CD4-positive, alpha-beta memory T cell (primary cell): Measurements from ENCODE around the gene ACSS1. TPM values are rescaled to one million over a fixed set of nuclear protein-coding genes. Genes with fewer than 3 reads are reported as not detected.

Source experiments
- CTCF ChIA-PET: fragments of 350-600 bp; sonication (Branson Sonifier 250); formaldehyde crosslinking; loops from one replicate; lab custom pipeline; 2021; ENCODE audit warnings: inconsistent platforms; ENCODE audit not compliant: partially characterized antibody; lab: Charles Lee
- POLR2A ChIA-PET: fragments of 350-600 bp; sonication (Branson Sonifier 250); formaldehyde crosslinking; loops from one replicate; lab custom pipeline; 2021; ENCODE audit not compliant: partially characterized antibody; lab: Charles Lee
- DNase-seq, 5 donors: peaks; one replicate each; pipeline versions ENCODE4 v3.0.0 to v3.0.0-alpha.2; 2020 to 2022; ENCODE audit warnings: mixed read lengths in 1 of 5
- H3K27ac ChIP-seq: one replicate; pipeline ENCODE4 v1.7.0; 2013; ENCODE audit warnings: low read depth, low read length
- H3K27me3 ChIP-seq: 2 replicates; pipeline ENCODE4 v1.7.0; 2013; ENCODE audit warnings: mild to moderate bottlenecking, low read length, moderate library complexity; ENCODE audit not compliant: insufficient read depth
- H3K36me3 ChIP-seq: 2 replicates; pipeline ENCODE4 v1.7.0; 2013; ENCODE audit warnings: mild to moderate bottlenecking, low read length, moderate library complexity; ENCODE audit not compliant: insufficient read depth
- H3K4me1 ChIP-seq: 2 replicates; pipeline ENCODE4 v1.7.0; 2013; ENCODE audit warnings: mild to moderate bottlenecking, low read length, moderate library complexity; ENCODE audit not compliant: insufficient read depth
- H3K4me3 ChIP-seq, 2 donors: one replicate each; pipeline ENCODE4 v1.7.0; 2013; ENCODE audit warnings: low read length in 2 of 2, mild to moderate bottlenecking in 1 of 2
- H3K9me3 ChIP-seq, 2 donors: one replicate each; pipeline ENCODE4 v1.7.0; 2013; ENCODE audit warnings: low read length in 2 of 2, control low read depth in 1 of 2; ENCODE audit not compliant: control insufficient read depth in 1 of 2
- H3K27ac Mint-ChIP-seq, 7 donors: one replicate each; pipeline ENCODE4 v1.8.0; 2020 to 2021; ENCODE audit warnings: mixed read lengths in 7 of 7, mild to moderate bottlenecking in 6 of 7, inconsistent platforms in 3 of 7, moderate library complexity in 3 of 7
- H3K27me3 Mint-ChIP-seq, 2 donors: one replicate each; pipeline ENCODE4 v1.8.0; 2020 to 2021; ENCODE audit warnings: mixed read lengths in 2 of 2
- H3K36me3 Mint-ChIP-seq, 2 donors: one replicate each; pipeline ENCODE4 v1.8.0; 2020 to 2021; ENCODE audit warnings: mixed read lengths in 2 of 2, inconsistent platforms in 1 of 2, mild to moderate bottlenecking in 1 of 2
- H3K4me1 Mint-ChIP-seq, 4 donors: one replicate each; pipeline ENCODE4 v1.8.0; 2020 to 2021; ENCODE audit warnings: mixed read lengths in 4 of 4, mild to moderate bottlenecking in 1 of 4
- H3K4me3 Mint-ChIP-seq, 8 donors: one replicate each; pipeline ENCODE4 v1.8.0; 2020 to 2021; ENCODE audit warnings: mixed read lengths in 8 of 8, mild to moderate bottlenecking in 7 of 8, moderate library complexity in 6 of 8, inconsistent platforms in 3 of 8
- H3K9me3 Mint-ChIP-seq, 8 donors: one replicate each; pipeline ENCODE4 v1.8.0; 2020 to 2021; ENCODE audit warnings: mixed read lengths in 8 of 8, mild to moderate bottlenecking in 5 of 8, inconsistent platforms in 3 of 8, moderate library complexity in 1 of 8
- intact Hi-C: fragments of 100-400 bp; cut with micrococcal nuclease; formaldehyde crosslinking; loops from one replicate; pipeline ENCODE4 v1.15.1; 2023
- polyA plus RNA-seq, 2 donors: library from polyadenylated mRNA; unstranded; fragments of 300-500 nt; fragmentation: Illumina TruSeq; gene quantifications; one replicate each; pipeline ENCODE4 v1.2.3, GENCODE V29; 2021
- total RNA-seq, 2 experiments: library from RNA; stranded (reverse); gene quantifications; one replicate each; pipeline ENCODE4 v1.2.3, GENCODE V29; 2021

ACSS1 gene
- total and polyA plus RNA-seq, 4 experiments from 2014 or later = 44.6 to 56.5 (median 51.3) TPM

DNA sequence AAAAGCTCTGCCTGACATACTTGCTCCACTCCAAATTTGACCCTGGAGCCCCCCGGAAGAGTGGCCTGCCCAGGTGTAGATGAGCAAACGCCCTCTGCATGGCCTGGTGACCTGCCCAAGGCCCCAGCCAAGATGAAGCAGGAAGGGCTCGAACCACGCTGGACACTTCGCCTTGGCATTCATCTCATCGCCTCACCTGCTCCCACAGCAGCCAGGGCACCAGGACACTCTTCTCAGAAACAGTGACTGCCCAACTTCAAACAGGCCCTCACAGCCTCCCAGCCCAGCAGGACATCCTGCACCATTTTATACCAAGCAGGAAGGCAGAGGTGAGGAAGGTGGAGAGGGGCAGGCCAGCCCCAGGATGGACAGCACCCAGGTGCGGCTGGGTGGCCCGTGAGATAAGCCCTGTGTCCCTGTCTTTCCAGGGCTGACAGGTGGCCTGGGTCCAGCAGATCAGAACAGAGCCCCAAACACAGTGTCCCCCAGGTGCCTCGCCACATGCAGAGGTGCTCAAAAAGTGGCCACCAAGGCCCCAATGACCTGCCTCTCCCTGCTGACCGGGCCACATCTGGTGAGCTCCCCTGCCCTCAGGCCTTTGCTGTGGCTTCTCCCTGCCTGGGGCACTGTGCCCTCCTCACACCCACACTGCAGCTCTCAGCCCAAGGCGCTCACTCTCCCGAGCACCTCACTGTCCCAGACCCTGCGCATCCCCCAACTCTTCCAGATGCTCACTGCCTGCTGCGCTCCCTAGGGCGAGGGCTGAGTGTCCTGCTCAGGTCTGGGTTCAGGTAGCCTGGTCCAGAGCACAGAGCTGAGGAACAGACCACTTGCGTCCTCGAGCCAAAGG lies 7.2 kb downstream of the ACSS1 start:
- H3K36me3 ChIP-seq = peaks cover 16% of the 10 kb centered on the region
- H3K9me3 ChIP-seq = no peaks in the 10 kb centered on the region
- peaks cover 38% of the 10 kb centered on the region for H3K4me1 ChIP-seq
- CTCF ChIA-PET = interaction anchor here (2.0 kb wide), 1 partner anchor 53 kb away, joined by 4 read pairs; no protein-coding TSS in a partner anchor
- Mint-ChIP-seq H3K9me3 (peaks cover 0 to 2% (median 0%) of the 10 kb centered on the region in 8 donors), H3K27ac (peak overlapping the region in 6 of 7 donors; percentile 68 to 86 (median 75)), H3K27me3 (no peaks in the 10 kb centered on the region), H3K4me1 (peaks cover 41 to 77% (median 62%) of the 10 kb centered on the region in 4 donors), H3K36me3 (peaks cover 12 to 32% of the 10 kb centered on the region in 2 donors), H3K4me3 (no peak overlapping the region)
- no peak overlapping the region for H3K27ac ChIP-seq
- no peak for DNase-seq
- no peak overlapping the region for H3K4me3 ChIP-seq
- intact Hi-C loops = no loop called here
- POLR2A ChIA-PET = no interaction called here
- H3K27me3 ChIP-seq = no peaks in the 10 kb centered on the region

DNA sequence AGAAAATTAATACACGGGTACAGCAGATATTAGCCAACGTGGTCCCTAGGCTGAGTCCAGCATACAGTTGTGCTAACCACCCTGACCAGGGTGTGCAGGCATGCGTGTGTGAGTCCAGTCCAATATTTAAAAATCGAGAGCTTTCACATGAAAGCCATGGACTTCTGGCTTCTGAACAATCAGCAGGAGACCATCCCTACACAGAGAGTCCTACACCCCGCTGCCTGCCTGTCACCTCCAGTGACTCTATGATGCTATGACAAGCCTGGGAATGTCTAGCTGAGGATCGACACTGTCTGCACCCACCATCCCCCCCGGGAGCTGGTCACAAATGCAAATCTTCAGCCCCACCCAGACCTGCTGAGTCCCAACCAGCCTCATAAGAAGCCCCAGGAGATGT lies 7.9 kb downstream of the ACSS1 start:
- ChIA-PET CTCF (interaction anchor here (2.0 kb wide), 1 partner anchor 52 kb away, joined by 4 read pairs; no protein-coding TSS in a partner anchor), POLR2A (no interaction called here)
- no peaks in the 10 kb centered on the region for H3K27me3 Mint-ChIP-seq
- Histone ChIP-seq H3K4me3 (no peak overlapping the region), H3K4me1 (peaks cover 32% of the 10 kb centered on the region), H3K27me3 (no peaks in the 10 kb centered on the region), H3K36me3 (peaks cover 14% of the 10 kb centered on the region), H3K27ac (no peak overlapping the region), H3K9me3 (no peaks in the 10 kb centered on the region)
- peaks cover 35 to 70% (median 59%) of the 10 kb centered on the region in 4 donors for H3K4me1 Mint-ChIP-seq
- no peak for DNase-seq
- H3K9me3 Mint-ChIP-seq = peaks cover 0 to 2% (median 0%) of the 10 kb centered on the region in 8 donors
- H3K36me3 Mint-ChIP-seq = peaks cover 12 to 32% of the 10 kb centered on the region in 2 donors
- peak overlapping the region in 1 of 8 donors; percentile 52 for H3K4me3 Mint-ChIP-seq
- intact Hi-C loops = no loop called here
- H3K27ac Mint-ChIP-seq = peak overlapping the region; percentile 35 to 80 (median 73)

DNA sequence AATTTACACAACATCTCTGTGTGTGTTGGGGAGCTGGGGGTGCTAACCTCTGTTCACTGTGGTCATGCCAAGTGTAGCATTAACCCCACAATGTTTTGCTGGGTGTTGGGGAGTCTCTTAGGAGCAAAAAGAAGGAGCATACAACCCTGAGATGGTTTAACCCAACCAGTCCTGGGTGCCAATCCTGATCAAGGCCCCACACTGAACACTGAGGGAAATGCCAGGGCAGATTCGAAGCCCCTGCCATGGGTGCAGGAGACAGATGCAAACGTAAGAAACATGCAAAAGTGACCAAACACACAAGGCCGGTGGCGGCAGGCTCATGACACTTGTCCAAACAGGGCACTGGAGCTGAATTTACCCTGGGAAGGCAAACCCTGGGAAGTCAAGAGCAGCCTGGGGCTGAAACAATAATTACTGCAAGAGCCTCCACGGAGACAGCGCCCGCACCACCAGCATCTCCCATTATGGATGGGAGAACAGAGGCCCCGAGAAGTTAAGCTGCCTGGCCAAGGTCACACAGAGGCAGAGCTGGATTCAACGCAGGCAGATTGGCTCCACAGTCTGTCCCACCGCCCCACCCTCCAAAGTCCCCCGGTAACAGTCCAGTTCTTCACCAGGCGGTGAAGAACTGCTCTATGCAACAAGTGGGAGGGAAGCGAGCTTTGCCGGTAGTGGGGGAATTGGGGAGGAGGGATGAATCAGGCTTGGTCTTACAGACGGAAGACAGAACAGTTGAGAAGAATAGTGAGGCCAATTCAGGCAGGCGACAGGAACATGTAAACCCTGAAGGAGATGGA lies 8.5 kb downstream of the ACSS1 start:
- Mint-ChIP-seq H3K36me3 (peaks cover 5 to 26% of the 10 kb centered on the region in 2 donors), H3K4me3 (peak overlapping the region in 1 of 8 donors; percentile 10), H3K27me3 (no peaks in the 10 kb centered on the region), H3K9me3 (peaks cover 0 to 2% (median 0%) of the 10 kb centered on the region in 8 donors), H3K4me1 (peaks cover 28 to 64% (median 53%) of the 10 kb centered on the region in 4 donors), H3K27ac (peak overlapping the region; percentile 60 to 92 (median 77))
- Histone ChIP-seq H3K4me1 (peaks cover 26% of the 10 kb centered on the region), H3K36me3 (peaks cover 12% of the 10 kb centered on the region), H3K9me3 (no peaks in the 10 kb centered on the region), H3K27ac (no peak overlapping the region), H3K4me3 (no peak overlapping the region), H3K27me3 (no peaks in the 10 kb centered on the region)
- no peak for DNase-seq
- ChIA-PET CTCF (interaction anchor here (2.0 kb wide), 1 partner anchor 51 kb away, joined by 4 read pairs; no protein-coding TSS in a partner anchor), POLR2A (no interaction called here)
- intact Hi-C loops = no loop called here

DNA sequence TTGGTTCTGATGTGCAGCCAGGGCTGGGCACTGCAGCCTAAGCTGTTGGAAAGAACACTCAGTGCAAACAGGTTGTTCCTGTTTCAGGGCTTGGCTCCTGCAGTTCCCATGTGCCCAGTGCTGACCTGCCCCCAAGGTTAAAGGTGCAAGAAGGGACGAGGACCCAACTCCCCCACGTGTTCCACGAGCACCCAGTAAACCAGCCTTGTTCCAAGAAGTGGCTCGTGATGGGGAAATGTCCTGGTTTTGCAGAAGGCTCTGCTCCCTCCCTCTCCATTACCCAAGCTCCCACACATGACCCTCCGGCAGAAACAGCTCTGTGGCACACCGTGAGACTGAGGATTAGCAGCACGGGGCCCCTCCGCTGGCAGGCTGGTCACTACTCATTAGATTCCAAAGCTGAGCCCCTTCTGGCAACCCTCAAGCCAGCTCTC lies 9.4 kb downstream of the ACSS1 start:
- H3K9me3 Mint-ChIP-seq = peaks cover 0 to 2% (median 0%) of the 10 kb centered on the region in 8 donors
- no peaks in the 10 kb centered on the region for H3K27me3 Mint-ChIP-seq
- peaks cover 12% of the 10 kb centered on the region for H3K36me3 ChIP-seq
- no peaks in the 10 kb centered on the region for H3K27me3 ChIP-seq
- H3K9me3 ChIP-seq = no peaks in the 10 kb centered on the region
- intact Hi-C loops = no loop called here
- peaks cover 4 to 26% of the 10 kb centered on the region in 2 donors for H3K36me3 Mint-ChIP-seq
- H3K4me1 ChIP-seq = peaks cover 18% of the 10 kb centered on the region
- no peak overlapping the region for H3K4me3 ChIP-seq
- H3K27ac Mint-ChIP-seq = peak overlapping the region in 6 of 7 donors; percentile 34 to 92 (median 66)
- H3K4me1 Mint-ChIP-seq = peaks cover 20 to 61% (median 45%) of the 10 kb centered on the region in 4 donors
- no peak for DNase-seq
- POLR2A ChIA-PET = no interaction called here
- H3K4me3 Mint-ChIP-seq = no peak overlapping the region
- CTCF ChIA-PET = no interaction called here
- H3K27ac ChIP-seq = no peak overlapping the region

DNA sequence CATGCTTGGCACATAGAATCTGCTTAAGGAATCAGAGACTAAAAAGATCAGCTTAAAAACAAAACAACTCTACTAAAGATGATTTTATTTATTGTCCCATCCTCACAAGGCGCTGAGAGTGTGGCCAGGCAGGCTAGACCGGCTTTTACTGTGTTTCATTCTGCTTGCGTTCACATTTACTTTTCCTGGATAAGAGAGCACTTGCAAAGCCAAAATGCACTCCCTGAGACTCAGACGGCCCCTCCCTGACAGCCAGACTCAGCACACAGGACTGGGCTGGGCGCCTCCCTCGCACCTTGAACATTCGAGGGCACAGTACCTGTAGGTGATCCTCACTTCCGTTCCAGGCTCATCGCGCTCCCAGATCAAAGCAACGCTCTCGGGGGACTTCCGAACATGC lies 10.2 kb downstream of the ACSS1 start:
- no peaks in the 10 kb centered on the region for H3K9me3 ChIP-seq
- H3K27me3 ChIP-seq = no peaks in the 10 kb centered on the region
- H3K4me1 Mint-ChIP-seq = peaks cover 23 to 61% (median 47%) of the 10 kb centered on the region in 4 donors
- H3K4me3 Mint-ChIP-seq = peak overlapping the region in 1 of 8 donors; percentile 21
- ChIA-PET CTCF (interaction anchor here (1.0 to 1.2 kb wide), 2 partner anchors 15 to 53 kb away, joined by 3 to 4 read pairs; no protein-coding TSS in a partner anchor), POLR2A (interaction anchor here (1.5 kb wide), 1 partner anchor 10 kb away, joined by 3 read pairs; the partner anchor contains the start of gene ACSS1)
- peak; percentile 8 to 59 (median 25) for DNase-seq
- peaks cover 12% of the 10 kb centered on the region for H3K36me3 ChIP-seq
- intact Hi-C loops = no loop called here
- H3K4me3 ChIP-seq = no peak overlapping the region
- H3K9me3 Mint-ChIP-seq = peaks cover 0 to 2% (median 0%) of the 10 kb centered on the region in 8 donors
- peak overlapping the region in 6 of 7 donors; percentile 35 to 92 (median 72) for H3K27ac Mint-ChIP-seq
- H3K27ac ChIP-seq = no peak overlapping the region
- H3K4me1 ChIP-seq = peaks cover 19% of the 10 kb centered on the region
- no peaks in the 10 kb centered on the region for H3K27me3 Mint-ChIP-seq
- H3K36me3 Mint-ChIP-seq = peaks cover 4 to 28% of the 10 kb centered on the region in 2 donors

DNA sequence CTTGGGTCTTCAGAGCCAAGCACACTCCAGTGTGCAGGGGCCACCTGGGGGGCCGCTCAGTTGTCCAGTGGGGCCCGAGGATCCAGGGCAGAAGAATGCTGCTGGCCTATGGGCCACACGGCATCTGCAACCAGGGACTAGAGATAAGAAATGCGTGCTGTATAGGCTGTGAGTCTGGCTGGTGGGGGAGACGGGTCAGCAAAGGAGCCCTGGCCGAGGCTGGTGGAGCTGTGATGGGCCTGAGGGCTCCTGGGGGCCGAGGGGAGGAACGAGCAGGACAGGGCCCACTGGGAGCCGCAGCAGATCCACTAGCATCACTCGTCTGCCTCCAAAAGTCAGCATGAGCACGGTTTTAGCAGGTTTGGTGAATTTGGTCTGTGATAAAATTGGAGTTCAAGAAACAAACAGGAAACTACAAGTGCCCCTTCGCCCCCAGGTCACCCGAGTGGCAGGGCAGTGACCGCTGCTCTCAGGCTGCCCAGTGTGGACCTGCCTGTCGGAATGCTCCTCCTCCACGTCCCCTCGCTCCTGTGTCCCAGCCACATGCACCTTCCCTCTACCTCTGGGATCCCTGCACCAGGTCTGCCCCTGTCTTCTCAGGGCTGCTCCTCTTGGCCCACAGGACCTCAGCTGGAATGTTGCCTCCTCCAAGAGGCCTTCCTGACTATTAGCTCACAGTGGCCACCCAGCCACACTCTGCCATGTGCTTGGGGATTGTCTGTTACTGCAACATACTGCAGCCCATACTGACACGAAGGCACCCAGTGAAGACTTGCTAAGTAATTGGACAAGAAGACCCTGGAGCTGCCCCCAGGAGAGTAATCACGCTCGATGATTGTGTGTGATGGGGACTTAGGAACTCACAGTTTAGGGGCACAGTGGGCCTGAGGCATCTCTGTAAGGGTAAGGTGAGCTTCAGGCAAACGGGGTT lies 10.9 kb downstream of the ACSS1 start:
- Mint-ChIP-seq H3K4me1 (peaks cover 24 to 61% (median 48%) of the 10 kb centered on the region in 4 donors), H3K27me3 (no peaks in the 10 kb centered on the region), H3K9me3 (peaks cover 0 to 2% (median 0%) of the 10 kb centered on the region in 8 donors), H3K36me3 (peaks cover 4 to 28% of the 10 kb centered on the region in 2 donors), H3K4me3 (no peak overlapping the region), H3K27ac (peak overlapping the region in 6 of 7 donors; percentile 29 to 76 (median 54))
- H3K4me1 ChIP-seq = peaks cover 19% of the 10 kb centered on the region
- ChIA-PET POLR2A (interaction anchor here (1.5 kb wide), 1 partner anchor 11 kb away, joined by 3 read pairs; the partner anchor contains the start of gene ACSS1), CTCF (interaction anchor here (1.0 to 1.3 kb wide), 3 partner anchors 12 to 52 kb away, joined by 3 to 4 read pairs (median 3); no protein-coding TSS in a partner anchor)
- no peaks in the 10 kb centered on the region for H3K9me3 ChIP-seq
- H3K27ac ChIP-seq = no peak overlapping the region
- intact Hi-C loops = no loop called here
- H3K36me3 ChIP-seq = peaks cover 12% of the 10 kb centered on the region
- H3K4me3 ChIP-seq = no peak overlapping the region
- H3K27me3 ChIP-seq = no peaks in the 10 kb centered on the region
- no peak for DNase-seq
